Body of pancreas (tissue), 4 donors: ENCODE data around the gene SH2D3C.

ENCODE experiments used
- POLR2A ChIP-seq, 3 donors: fragments of 450-650 bp; IDR thresholded peaks; one replicate each; pipeline ENCODE4 v1.6.1; 2016; ENCODE audit warnings: antibody characterized with exemption in 3 of 3, mild to moderate bottlenecking in 2 of 3
- TF ChIP-seq, protein P1 (sequence below), 7 experiments: fragments of 450-650 bp in 4 of 7; fragments of 200-600 bp in 3 of 7; sonication (generic) in 3 of 7; IDR thresholded peaks; one replicate each; pipeline ENCODE4 v1.5.1; 2016 to 2019; ENCODE audit warnings: antibody characterized with exemption in 7 of 7

DNA sequence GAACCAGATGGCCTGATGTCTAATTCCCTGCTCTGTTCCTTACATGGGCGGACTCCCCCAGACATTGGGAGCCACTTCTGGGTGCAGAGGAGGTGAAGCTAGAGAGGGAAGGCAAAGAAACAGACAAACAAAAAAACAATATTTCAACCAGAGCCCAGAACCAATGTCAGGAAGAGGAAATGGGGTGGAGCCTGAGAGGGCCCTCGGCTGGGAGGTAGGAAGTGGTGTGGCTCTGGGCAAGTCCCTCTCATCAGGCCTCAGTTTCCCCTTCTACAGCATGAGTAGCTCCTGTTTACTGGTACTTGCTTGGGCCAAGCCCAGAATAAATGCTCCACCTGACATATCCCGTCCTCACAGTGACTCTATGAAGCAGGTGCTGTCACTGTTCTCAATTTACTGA is 11.1 kb downstream of the SH2D3C start:
- TF ChIP-seq, protein P1, sequence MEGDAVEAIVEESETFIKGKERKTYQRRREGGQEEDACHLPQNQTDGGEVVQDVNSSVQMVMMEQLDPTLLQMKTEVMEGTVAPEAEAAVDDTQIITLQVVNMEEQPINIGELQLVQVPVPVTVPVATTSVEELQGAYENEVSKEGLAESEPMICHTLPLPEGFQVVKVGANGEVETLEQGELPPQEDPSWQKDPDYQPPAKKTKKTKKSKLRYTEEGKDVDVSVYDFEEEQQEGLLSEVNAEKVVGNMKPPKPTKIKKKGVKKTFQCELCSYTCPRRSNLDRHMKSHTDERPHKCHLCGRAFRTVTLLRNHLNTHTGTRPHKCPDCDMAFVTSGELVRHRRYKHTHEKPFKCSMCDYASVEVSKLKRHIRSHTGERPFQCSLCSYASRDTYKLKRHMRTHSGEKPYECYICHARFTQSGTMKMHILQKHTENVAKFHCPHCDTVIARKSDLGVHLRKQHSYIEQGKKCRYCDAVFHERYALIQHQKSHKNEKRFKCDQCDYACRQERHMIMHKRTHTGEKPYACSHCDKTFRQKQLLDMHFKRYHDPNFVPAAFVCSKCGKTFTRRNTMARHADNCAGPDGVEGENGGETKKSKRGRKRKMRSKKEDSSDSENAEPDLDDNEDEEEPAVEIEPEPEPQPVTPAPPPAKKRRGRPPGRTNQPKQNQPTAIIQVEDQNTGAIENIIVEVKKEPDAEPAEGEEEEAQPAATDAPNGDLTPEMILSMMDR (IDR thresholded peaks at IDR 0.05): no peak
- TF ChIP-seq POLR2A (IDR thresholded peaks at IDR 0.05): no peak
